Pancreas (tissue), 10 donors: ENCODE data around the gene P2RY13. TPM values are rescaled to one million over a fixed set of nuclear protein-coding genes. Genes with fewer than 3 reads are reported as not detected.

Experiments used
- ATAC-seq, 4 donors: fragments of 200-7000 bp; cut with Tn5 transposase; one replicate each; pipeline versions ENCODE4 v1.8.0 to v1.9.1; 2020; ENCODE audit warnings: mild to moderate bottlenecking in 4 of 4, moderate library complexity in 4 of 4
- DNase-seq, 6 donors: peaks; one replicate each; pipeline ENCODE4 v3.0.0-alpha.2; 2020
- FAIRE-seq: peaks from 2 replicates; lab custom pipeline; 2012; peaks lifted over from hg19 to GRCh38; lab: Jason Lieb, UNC
- H3K27ac ChIP-seq, 4 donors: fragments of 200-600 bp; sonication (generic); 1 replicate in 3 of 4; 2 replicates in 1 of 4; pipeline versions ENCODE4 v1.5.0 to v1.8.0; 2020
- H3K27me3 ChIP-seq, 4 donors: fragments of 200-600 bp; one replicate each; pipeline ENCODE4 v1.8.0; 2021
- H3K36me3 ChIP-seq, 3 donors: fragments of 200-600 bp; sonication (generic) in 1 of 3; one replicate each; pipeline versions ENCODE4 v1.5.0 to v1.8.0; 2020 to 2021
- H3K4me1 ChIP-seq, 3 donors: fragments of 200-600 bp; one replicate each; pipeline ENCODE4 v1.8.0; 2021
- H3K4me3 ChIP-seq, 4 donors: fragments of 200-600 bp; sonication (generic) in 2 of 4; one replicate each; pipeline versions ENCODE4 v1.5.0 to v1.8.0; 2020 to 2021
- H3K9me3 ChIP-seq, 4 donors: fragments of 200-600 bp; one replicate each; pipeline ENCODE4 v1.8.0; 2021
- CTCF ChIP-seq, 4 donors: fragments of 200-600 bp; sonication (generic) in 3 of 4; IDR thresholded peaks; one replicate each; pipeline versions ENCODE4 v1.5.0 to v1.8.0; 2021; ENCODE audit warnings: antibody characterized with exemption in 4 of 4
- WGBS, 2 donors: extraction: QIAGEN DNeasy Blood & Tissue Kit; methylation state at CpG; one replicate each; pipeline ENCODE4 v1.1.7; 2013; 5-methylcytosine and 5-hydroxymethylcytosine counted together
- intact Hi-C, 3 donors: fragments of 100-400 bp; cut with DNase I; formaldehyde crosslinking; loops; one replicate each; pipeline versions ENCODE4 v1.11.1 to v1.14.2; 2022
- polyA plus RNA-seq, 2 donors: library from polyadenylated mRNA; stranded (reverse); fragments of 200-250 nt; gene quantifications; one replicate each; pipeline ENCODE4 v1.2.3, GENCODE V29; 2013
- total RNA-seq, 6 donors: library from RNA; stranded (reverse); fragmentation: NEBNext Ultra II Directional in 4 of 6; extraction: Animal tissue kit (Norgen Biotek cat#: 25700) in 4 of 6; gene quantifications; one replicate each; pipeline versions ENCODE4 v1.2.1 to v1.2.4, GENCODE V29; 2021 to 2023
- donor health status: healthy with polysubstance abuse.
- donor health status: DM: no; HTN: no; CAD: no; lungs with moderate emphysema.
- donor health status: DM: no; HTN: no; CAD: no.
- donor health status: control.
- donor health status: control.
- donor health status: Bipolar disorder and iron deficiency.
- donor health status: DM: yes; HTN: yes; CAD: no.
- donor health status: DM: no; HTN: no; CAD: no.
- donor health status: DM: no; HTN: no; CAD: no.
- donor health status: DM: yes; HTN: yes; CAD: no.

The P2RY13 gene
- total and polyA plus RNA-seq, 8 donors: 0.08 to 1.9 (median 0.23) TPM

GRCh38 chr3:151314137-151314536, 15.2 kb downstream of the P2RY13 start:
- Histone ChIP-seq H3K4me3 (no peak overlapping the region), H3K9me3 (no peaks in the 10 kb centered on the region), H3K27ac (no peak overlapping the region), H3K4me1 (no peaks in the 10 kb centered on the region), H3K36me3 (no peaks in the 10 kb centered on the region), H3K27me3 (no peaks in the 10 kb centered on the region)
- no peak for ATAC-seq
- no peak for DNase-seq
- TF ChIP-seq CTCF (IDR thresholded peaks at IDR 0.05): no peak
- intact Hi-C loops: no loop called here
- WGBS, 2 donors: 80 to 93% methylated on average over 2 of the region's 2 CpGs
- FAIRE-seq: no peak

- FAIRE-seq: no peak
- Histone ChIP-seq H3K27me3 (no peaks in the 10 kb centered on the region), H3K4me3 (no peak overlapping the region), H3K4me1 (no peaks in the 10 kb centered on the region), H3K27ac (no peak overlapping the region), H3K9me3 (no peaks in the 10 kb centered on the region), H3K36me3 (no peaks in the 10 kb centered on the region)
- intact Hi-C loops: no loop called here
- DNase-seq: no peak
- no peak for ATAC-seq
- WGBS, 2 donors: 52 to 63% methylated on average over 3 of the region's 3 CpGs
- no peak for TF ChIP-seq CTCF (IDR thresholded peaks at IDR 0.05)
Observed at GRCh38 chr3:151312972-151313371, 16.4 kb downstream of the P2RY13 start.

- no peak for TF ChIP-seq CTCF (IDR thresholded peaks at IDR 0.05)
- H3K27me3 ChIP-seq: no peaks in the 10 kb centered on the region
- no peak overlapping the region for H3K27ac ChIP-seq
- intact Hi-C loops: no loop called here
- no peaks in the 10 kb centered on the region for H3K9me3 ChIP-seq
- no peak for FAIRE-seq
- ATAC-seq: no peak
- no peaks in the 10 kb centered on the region for H3K4me1 ChIP-seq
- no peaks in the 10 kb centered on the region for H3K36me3 ChIP-seq
- WGBS, 2 donors: 94 to 98% methylated on average over 2 of the region's 2 CpGs
- no peak overlapping the region for H3K4me3 ChIP-seq
- no peak for DNase-seq
Observed at GRCh38 chr3:151309566-151309965, 19.8 kb downstream of the P2RY13 start.

- WGBS, 2 donors: 83 to 94% methylated on average over 1 of the region's 1 CpG
- H3K36me3 ChIP-seq: no peaks in the 10 kb centered on the region
- no peak for TF ChIP-seq CTCF (IDR thresholded peaks at IDR 0.05)
- DNase-seq: no peak
- H3K9me3 ChIP-seq: no peaks in the 10 kb centered on the region
- intact Hi-C loops: no loop called here
- no peak overlapping the region for H3K4me3 ChIP-seq
- no peaks in the 10 kb centered on the region for H3K27me3 ChIP-seq
- no peak for FAIRE-seq
- no peak for ATAC-seq
- no peaks in the 10 kb centered on the region for H3K4me1 ChIP-seq
- H3K27ac ChIP-seq: no peak overlapping the region
Observed at GRCh38 chr3:151307583-151308488, 21.5 kb downstream of the P2RY13 start.

GRCh38 chr3:151307131-151307530, 22.2 kb downstream of the P2RY13 start:
- no peak for TF ChIP-seq CTCF (IDR thresholded peaks at IDR 0.05)
- H3K4me1 ChIP-seq: no peaks in the 10 kb centered on the region
- no peaks in the 10 kb centered on the region for H3K27me3 ChIP-seq
- DNase-seq (no peak), ATAC-seq (no peak), FAIRE-seq (no peak)
- H3K36me3 ChIP-seq: no peaks in the 10 kb centered on the region
- H3K4me3 ChIP-seq: no peak overlapping the region
- no peaks in the 10 kb centered on the region for H3K9me3 ChIP-seq
- H3K27ac ChIP-seq: no peak overlapping the region
- intact Hi-C loops: no loop called here
